NCI-H226 (cell line): Measurements from ENCODE around the gene HK1.
"Not testable (repeated sequence)": the region's sequence is repeated elsewhere in the genome, so short reads cannot be mapped to it uniquely, and the experiment has no call there.

Experiments used
- DNase-seq: peaks from one replicate; pipeline ENCODE4 v3.0.0-alpha.2; 2015

The HK1 gene

DNA sequence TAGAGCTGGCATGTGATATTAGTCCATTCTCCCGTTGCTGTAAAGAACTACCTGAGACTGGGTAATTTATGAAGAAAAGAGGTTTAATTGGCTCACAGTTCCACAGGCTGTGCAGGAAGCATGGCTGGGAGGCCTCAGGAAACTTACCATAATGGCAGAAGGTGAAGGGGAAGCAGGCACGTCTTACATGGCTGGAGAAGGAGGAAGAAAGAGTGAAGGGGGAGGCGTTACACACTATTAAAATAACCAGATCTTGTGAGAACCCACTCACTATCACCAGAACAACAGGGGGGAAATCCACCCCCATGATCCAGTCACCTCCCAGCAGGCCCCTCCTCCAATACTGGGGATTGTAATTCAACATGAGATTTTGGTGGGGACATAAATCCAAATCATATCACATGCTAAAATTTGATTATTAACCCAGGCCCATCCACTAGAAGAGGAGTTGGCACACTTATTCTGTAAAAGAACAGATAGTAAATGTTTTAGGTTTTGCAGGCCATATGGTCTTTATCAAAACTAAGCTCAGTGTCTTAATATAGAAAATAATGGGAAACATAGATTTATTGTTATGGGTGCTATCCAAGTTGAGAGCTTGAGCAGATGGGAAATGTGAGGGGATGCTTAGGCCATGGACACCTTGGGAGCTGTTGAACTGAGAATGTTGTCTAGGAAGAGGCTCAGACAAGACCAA lies 18.6 kb upstream of the HK1 start:
- no peak for DNase-seq

DNA sequence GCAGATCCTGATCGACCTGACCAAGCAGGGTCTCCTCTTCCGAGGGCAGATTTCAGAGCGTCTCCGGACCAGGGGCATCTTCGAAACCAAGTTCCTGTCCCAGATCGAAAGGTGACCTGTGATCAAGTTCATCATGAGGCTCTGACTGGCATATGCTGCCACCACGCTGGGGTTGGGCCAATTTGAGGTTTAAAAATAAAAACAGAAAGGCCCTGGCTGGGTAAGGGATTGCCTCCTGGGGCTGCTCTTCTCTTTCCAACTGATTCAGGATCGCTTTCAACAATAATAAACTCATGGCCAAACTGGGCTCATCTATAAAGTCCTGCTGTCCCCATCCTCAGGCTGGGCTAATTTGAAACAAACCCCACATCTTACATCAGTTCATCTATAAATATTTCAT lies 17.1 kb upstream of the HK1 start:
- DNase-seq = no peak

DNA sequence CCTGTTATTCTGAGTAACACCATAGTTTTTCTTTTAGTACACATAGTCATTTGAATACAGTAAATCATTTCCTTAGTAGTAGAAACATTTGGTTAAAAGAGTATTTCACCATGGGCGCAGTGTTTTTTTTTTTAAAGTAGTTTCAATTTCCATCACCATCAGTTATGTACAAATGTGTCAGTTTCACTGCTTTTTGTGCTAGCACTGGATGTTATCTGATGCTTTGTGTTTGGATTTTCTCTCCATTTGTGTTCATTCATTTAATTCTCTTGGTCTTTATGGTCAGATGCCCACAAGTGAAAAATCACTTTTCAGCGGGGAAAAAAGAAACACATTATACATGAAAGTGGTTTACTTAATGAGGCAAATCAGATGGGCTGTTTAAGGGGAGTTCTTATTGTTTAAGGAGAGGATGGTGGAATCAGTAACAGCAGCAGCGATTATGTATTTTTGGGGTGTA lies 16.0 kb upstream of the HK1 start:
- DNase-seq = no peak

DNA sequence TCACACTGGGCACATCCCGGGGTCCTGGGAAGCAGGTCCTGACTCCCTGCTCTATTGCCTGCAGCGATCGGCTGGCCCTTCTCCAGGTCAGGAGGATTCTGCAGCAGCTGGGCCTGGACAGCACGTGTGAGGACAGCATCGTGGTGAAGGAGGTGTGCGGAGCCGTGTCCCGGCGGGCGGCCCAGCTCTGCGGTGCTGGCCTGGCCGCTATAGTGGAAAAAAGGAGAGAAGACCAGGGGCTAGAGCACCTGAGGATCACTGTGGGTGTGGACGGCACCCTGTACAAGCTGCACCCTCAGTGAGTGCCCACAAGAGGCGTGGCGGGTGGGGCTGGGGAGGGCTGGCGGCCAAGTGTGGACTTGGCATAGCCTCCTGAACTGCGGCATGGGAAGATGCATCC lies 12.8 kb upstream of the HK1 start:
- DNase-seq = no peak

DNA sequence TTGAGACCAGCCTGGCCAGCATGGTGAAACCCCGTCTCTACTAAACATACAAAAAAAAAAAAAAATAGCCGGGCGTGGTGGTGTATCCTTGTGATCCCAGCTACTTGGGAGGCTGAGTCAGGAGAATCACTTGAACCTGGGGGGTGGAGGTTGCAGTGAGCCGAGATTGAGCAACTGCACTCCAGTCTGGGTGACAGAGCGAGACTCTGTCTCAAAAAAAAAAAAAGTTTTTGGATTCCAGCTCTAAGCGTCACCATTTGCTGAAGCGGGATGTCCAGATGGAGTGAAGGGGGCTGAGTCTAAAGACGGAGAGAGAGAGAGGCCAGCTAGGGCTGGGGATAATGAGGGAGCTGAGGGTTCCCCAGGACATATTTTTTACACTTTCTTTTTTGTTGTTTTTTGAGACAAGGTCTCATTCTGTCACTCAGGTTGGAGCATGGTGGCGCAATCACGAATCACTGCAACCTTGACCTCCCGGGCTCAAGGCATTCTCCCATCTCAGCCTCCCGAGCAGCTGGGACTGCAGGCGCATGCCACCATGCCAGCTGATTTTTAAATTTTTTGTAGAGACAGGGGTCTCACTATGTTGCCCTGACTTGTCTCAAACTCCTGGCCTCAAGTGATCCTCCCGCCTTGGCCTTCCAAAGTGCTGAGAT lies 9.4 kb upstream of the HK1 start:
- no peak for DNase-seq

DNA sequence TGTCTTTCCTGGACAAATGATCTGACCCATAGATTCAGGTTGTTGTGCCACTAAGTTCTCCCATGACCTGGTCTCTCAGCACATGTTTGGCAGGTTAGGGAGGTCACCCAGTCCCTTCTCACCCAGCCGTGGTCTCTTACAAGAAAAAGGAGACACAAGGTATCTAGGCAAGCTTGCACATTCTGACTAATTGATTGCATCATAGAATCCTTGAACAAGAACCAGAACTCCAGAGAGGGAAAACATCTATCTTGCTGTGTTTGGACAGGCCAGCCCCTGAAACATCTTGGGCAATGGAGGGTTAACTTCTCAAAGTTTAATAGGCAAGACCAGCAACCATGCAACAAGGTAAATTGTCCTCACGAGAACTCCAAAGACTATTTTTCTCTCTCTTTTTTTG lies 8.5 kb upstream of the HK1 start:
- DNase-seq = peak; percentile 23

DNA sequence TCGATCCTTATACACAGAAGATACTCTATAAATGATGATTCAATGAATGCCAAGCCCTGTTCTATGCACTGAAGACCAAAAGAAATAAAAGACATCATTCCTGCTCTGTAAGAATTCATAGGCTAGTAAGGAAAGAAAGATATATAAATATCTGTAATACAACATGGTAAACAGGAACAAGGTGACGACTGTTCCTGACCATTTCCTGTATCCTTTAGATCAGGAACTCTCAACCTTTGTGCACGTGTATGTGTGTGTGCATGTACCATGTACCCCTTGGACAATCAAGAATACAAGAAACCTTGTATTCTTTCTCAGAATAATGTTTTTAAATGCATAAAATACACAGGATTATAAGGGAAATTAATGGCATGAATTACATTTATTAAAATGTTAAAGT lies 7.3 kb upstream of the HK1 start:
- DNase-seq = no peak

DNA sequence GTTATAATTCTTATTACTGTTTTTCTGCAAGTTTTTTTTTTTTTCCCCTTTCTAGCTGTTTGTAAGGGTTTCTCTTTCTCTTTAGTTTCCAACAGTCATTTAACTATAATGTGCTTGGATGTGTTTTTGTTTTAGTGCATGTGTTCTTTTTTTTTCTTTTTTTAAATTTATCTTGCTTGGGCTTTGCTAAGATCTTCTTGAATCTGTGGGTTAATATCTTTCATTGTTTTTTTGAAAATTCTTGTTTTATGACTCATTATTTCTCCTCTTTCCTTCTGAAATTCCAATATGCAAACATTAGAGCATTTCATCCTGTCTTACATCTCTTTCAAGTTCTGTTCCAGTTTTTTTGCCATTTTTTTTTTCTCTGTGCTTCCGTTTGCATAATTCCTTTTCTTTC lies 5.7 kb upstream of the HK1 start:
- DNase-seq = no peak

DNA sequence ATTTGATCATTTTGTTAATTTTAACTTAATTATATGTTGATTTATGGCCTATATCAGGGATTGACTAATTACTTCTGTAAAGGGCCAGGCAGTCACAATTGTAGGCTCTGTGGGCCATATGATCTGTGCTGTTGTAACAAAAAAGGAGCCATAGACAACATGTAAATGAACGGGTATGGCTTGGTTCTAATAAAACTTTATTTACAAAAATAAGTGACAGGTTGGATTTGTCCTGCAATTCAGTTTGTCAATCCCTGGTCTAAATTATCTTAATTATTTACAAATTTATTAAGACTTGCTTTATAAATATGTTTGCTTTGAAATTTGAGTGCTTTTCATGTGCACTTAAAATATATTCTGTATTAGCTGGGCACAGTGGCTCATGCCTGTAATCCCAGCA lies 2.9 kb upstream of the HK1 start:
- no peak for DNase-seq

DNA sequence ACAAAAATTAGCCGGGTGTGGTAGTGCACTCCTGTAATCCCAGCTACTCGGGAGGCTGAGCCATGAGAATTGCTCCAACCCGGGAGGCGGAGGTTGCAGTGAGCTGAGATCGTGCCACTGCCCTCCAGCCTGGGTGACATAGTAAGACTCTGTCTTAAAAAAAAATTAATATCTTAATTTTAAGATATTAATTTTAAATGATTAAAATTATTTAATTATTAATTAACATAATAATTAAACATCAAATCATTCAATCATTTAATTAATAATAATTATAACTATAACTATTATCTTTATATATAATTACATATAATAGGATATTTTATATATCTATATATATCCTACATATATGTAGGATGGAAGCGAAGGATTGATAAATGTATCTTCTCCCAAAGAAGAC lies 1.8 kb upstream of the HK1 start:
- no peak for DNase-seq

DNA sequence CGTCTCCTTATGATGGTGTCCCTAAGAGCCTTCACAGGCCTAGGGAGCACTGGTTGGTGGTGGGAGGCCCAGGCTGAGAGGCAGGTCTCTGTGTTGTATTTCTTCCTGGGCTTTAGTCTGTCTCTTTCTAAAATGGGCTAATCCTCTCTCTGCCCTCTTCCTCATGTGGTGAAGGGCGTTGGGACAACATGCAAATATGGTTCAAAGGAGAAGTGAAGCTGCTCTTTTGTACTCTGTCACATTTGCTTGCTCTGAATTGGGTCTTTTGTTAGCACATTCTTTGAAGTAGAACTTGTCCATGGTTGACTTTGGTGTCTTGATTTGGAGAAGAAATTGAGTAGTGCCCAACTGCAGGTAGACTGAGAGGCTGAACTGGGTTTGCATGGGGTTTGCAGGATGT lies 814 bp downstream of the HK1 start:
- DNase-seq = no peak

DNA sequence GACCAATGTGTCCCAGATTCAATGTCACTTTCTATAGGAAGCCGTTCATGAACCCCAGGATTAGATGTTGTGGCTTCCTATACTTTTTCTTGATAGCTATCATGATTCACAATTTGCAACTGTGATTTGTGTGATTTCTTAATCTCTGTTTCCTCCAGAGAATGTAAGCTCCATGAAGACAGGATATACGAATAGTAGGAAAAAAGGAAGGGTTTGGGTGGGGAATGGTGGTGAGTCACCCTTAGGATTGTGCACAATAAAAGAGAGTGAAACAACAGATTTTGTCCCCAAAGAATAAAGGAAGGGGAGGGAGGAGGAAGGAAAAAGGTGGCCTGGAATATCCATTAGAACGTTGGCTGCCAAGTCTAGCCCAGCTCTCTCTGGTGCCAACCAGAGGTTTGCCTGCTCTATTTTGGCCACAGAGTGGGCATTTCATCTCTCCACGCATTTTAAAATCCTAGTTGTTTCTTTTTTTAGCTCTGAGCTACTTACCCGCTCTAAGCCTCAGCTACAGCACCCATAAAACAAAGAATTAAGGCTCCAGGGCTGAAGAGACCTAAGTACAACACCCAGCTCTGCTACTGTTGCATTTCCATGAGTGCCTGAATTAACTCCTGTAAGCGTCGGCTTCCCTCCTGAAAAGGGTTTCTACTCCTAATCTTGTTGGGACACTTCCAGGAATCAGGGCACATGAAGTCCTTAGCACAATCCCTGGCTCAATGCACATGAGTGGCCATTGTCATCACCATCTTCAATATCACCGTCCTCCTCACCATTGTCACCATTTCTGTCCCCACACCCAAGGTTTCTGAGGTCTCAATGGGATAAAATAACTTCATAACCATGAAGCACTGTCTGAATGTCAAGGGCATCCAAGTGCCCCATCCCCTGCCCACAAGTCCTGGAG lies 3.5 kb downstream of the HK1 start:
- DNase-seq = no peak

DNA sequence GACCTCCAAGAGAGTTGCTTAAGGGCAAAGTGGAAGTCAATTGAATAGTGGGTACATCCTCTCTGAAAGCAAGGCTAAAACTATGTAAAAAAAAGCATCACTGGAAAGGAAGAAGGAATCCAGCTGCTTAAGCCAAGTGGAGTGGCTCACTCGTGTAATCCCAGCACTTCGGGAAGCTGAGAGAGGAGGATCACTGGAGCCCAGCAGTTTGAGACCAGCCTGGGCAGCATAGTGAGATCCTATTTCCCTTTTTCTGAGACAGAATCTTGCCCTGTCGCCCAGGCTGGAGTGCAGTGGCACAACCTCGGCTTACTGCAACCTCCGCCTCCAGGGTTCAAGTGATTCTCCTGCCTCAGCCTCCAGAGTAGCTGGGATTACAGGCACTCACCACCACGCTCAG lies 6.1 kb downstream of the HK1 start:
- DNase-seq = not testable (repeated sequence)

DNA sequence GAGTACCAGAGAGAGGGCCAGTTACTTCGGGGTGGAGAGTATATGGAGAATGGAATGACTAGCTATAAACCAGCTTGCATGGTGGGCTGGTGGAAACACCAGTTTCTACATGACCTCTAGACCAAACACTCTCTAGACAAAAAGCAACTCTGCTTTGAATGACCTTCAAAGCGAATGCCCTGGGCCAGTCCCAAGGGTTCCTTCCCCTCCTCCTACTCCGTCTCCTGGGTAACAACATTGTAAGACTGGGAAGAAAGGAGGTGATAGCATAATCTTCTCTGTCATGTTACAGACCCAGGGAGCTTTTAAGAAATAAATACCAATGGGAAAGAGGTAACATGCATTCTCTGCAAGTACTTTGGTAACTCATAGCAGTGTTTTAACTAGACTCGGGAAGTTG lies 7.4 kb downstream of the HK1 start:
- DNase-seq = no peak

DNA sequence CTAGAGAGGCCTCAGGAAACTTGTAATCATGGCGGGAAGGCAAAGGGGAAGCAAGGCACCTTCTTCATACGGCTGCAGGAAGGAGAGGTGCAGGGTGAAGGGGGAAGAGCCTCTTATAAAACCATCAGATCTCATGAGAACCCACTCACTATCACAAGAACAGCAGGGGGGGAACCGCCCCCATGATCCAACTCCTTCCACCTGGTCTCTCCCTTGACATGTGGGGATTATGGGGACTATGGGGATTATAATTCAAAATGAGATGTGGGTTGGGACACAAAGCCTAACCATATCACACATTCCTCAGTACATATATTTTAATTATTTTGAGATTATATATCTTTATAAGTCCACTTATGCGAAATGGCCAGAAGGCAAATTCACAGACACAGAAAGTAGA lies 8.9 kb downstream of the HK1 start:
- no peak for DNase-seq

DNA sequence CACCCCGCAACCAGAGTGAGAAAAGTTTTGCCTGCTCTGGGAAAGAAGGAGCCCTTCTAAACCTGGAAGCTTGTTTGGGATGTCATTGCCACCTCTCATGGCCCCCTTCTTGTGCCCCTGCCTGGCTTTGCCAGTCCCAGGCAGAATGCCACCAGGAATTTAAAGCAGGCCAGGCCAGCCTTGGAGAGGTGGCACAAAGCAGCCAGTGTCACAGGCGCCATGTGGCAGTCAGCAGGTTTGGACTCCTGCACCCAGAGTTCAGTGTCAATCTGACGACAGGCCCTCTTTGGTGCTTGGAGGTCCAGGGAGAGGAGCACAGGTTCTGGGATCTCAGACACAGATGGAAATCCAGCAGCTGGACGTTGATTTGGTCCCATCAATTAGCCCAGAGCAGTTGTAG lies 12.7 kb downstream of the HK1 start:
- no peak for DNase-seq

DNA sequence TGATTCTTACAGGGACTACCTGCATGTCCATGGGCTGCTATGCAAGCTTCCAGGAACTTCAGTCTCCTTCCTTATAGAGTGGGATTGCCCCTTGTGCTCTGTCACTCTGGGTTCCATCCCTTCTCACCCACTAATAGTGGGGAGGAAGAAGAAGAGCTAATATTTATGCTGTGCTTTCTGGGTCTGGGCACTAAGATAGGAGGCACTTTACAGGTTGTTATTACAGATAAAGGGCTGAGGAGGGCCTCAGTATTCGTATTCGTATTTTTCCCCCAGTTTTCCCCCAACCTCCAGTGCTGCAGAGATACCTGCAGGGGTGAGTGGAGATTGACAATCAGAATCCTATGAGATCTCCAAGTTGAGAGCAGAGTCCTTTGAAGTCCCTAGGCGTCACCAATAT lies 14.2 kb downstream of the HK1 start:
- DNase-seq = no peak

DNA sequence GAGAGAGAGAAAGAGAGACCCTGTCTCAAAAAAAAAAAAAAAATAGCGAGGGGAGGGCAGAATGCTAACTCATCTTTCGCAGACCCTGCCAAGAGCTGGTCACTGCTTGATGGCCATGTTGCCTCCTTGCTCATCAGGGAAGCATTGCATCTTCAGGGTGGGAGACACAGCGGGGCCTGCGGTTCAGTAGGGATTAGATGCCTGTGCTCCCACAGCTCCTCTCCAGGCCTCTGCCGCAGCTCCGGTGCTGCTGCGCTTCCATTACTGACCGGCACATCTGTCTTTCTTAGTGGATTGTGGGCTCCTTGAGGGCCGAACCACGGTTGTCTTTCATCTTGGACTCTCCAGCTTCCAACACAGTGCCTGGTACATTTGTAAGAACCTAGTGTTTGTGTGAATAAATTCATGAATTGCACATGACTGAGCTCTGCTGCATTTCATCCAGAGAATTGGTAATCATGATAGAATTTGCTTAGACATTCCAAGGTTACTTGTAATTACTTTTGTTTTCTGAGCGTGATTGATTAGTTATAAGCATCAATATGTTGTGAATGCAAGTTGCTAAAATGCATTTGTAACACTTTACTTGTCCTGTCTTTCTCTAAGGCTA lies 16.8 kb downstream of the HK1 start:
- DNase-seq = no peak

DNA sequence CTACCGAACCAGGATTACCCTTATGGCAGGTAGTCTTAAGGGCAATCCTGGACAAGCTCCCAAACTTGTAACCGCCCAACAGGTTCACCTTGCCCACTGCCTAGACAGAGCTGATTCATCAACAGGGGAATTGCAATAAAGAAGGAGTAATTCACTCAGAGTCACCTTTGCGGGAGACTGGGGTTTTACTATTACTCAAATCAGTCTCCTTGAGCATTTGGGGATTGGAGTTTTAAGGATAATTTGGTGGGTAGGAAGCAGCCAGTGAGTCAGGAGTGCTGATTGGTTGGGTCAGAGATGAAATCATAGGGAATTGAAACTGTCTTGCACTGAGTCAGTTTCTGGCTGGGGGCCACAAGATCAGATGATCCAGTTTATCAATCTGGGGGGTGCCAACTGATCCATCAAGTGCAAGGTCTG lies 25.3 kb downstream of the HK1 start:
- DNase-seq = peak; percentile 49

DNA sequence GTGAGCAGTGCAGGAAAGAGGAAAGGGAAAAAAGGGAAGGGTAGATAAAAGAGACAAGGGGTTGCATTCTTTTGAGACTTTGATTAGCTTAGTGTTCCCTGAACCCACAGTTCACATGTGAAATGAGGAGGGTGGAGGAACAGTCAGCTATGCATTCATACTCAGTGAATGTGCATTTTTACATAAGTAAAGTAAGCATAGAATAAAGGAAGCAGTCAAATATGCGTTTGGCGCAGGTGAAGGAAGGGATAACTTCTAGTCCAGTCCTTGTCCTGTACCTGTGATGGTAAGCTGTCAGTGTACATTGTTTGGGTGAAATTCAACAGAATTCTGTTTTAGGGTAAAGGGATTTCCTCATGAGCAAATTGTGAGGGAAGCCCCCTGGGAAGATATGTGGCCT lies 28.1 kb downstream of the HK1 start:
- DNase-seq = no peak

DNA sequence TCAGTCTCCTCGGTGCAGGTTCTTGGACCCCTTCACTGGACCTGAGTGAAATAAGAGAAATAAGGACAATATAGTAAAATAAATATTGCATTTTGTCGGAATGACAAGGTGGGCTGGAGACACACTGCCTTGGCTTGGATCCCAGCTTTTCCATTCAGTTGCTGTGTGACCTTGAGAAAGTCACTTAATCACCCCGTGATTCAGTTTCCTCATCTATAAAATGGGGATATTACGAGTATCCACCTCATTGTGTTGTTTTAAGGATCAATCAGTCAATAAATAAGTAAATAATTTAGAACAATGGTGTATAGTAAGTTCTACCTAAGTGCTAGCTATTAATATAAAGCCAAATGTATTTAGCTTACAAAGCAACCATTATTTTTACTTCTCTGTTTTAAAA lies 29.1 kb downstream of the HK1 start:
- no peak for DNase-seq

DNA sequence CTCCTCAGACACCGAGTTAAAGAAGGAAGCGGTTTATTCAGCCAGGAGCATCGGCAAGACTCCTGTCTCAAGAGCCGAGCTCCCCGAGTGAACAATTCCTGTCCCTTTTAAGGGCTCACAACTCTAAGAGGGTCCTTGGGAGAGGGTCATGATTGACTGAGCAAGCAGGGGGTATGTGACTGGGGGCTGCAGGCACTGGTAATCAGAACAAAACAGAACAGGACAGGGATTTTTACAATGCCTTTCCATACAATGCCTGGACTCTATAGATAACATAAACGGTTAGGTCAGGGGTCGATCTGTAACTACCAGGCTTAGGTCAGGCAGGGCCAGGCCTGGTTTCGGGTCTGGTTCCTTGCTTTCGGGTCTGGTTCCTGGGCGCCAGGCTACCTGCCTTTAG lies 30.0 kb downstream of the HK1 start:
- DNase-seq = not testable (repeated sequence)

DNA sequence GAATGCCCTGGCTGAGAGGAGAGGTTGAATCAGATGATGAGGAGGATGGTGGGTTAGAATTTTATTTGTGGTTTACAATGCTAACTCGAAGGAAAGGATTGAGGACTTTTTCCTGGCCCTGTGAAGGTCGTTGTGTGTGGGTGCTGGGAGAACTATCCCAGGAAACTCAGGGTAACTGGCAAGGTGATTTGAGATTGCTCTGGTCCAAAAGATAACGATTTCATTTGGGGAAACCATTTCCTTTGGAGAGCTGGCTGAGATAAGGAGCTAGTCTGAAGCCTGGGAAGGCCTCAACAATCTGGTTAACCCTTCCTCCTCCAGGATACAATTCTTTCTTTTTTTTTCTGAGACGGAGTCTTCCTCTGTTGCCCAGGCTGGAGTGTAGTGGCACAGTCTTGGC lies 33.0 kb downstream of the HK1 start:
- peak; percentile 49 for DNase-seq

DNA sequence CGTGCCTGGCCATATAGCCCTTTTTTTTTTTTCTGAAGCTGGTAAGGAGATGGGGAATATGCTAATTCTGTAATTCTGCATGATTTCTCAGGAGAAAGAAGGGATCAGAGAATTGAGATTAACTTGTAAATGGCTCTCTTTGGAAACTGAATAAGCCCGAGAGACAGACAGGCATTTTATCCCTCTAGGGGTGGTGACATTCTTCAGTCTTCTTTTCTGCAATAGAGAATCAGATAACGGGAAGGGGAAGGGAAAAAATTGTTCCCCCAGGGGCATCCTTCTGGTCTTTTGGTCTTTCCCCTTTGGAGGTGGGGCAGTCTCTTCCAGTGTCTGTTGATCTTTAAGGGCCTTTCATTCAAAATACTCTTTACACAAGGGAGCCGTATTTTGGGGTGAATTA lies 34.2 kb downstream of the HK1 start:
- DNase-seq = no peak
